Iris pigment epithelial cell (primary cell): ENCODE data around the gene TIAM1.
A peak's percentile ranks its signal among the peaks of the same experiment; 100 is the strongest.
"Not testable (repeated sequence)": the region's sequence is repeated elsewhere in the genome, so short reads cannot be mapped to it uniquely, and the experiment has no call there.

Experiments used
- DNase-seq: peaks from one replicate; pipeline ENCODE4 v3.0.0-alpha.2; 2011; ENCODE audit warnings: low read depth

TIAM1 gene

GRCh38 chr21:31254131-31254530 lies 89.9 kb downstream of the TIAM1 start:
- DNase-seq: no peak

- no peak for DNase-seq
Observed at GRCh38 chr21:31253684-31254083, 90.4 kb downstream of the TIAM1 start.

- no peak for DNase-seq
Observed at GRCh38 chr21:31252611-31253010, 91.5 kb downstream of the TIAM1 start.

- no peak for DNase-seq
Observed at GRCh38 chr21:31252091-31252490, 92.0 kb downstream of the TIAM1 start.

- DNase-seq: no peak
Observed at GRCh38 chr21:31251686-31252085, 92.4 kb downstream of the TIAM1 start.

GRCh38 chr21:31248598-31248997 lies 95.5 kb downstream of the TIAM1 start:
- DNase-seq: peak; percentile 73

- DNase-seq: no peak
Observed at GRCh38 chr21:31243611-31244010, 100.5 kb downstream of the TIAM1 start.

- peak; percentile 53 for DNase-seq
Observed at GRCh38 chr21:31236528-31236927, 107.5 kb downstream of the TIAM1 start.

GRCh38 chr21:31235671-31236450 lies 108.2 kb downstream of the TIAM1 start:
- peak; percentile 53 for DNase-seq

GRCh38 chr21:31234936-31235335 lies 109.1 kb downstream of the TIAM1 start:
- DNase-seq: no peak

GRCh38 chr21:31233711-31234110 lies 110.3 kb downstream of the TIAM1 start:
- no peak for DNase-seq

GRCh38 chr21:31232344-31232743 lies 111.7 kb downstream of the TIAM1 start:
- DNase-seq: no peak

GRCh38 chr21:31230937-31231336 lies 113.1 kb downstream of the TIAM1 start:
- no peak for DNase-seq

GRCh38 chr21:31228723-31229122 lies 115.3 kb downstream of the TIAM1 start:
- not testable (repeated sequence) for DNase-seq

- DNase-seq: no peak
Observed at GRCh38 chr21:31225713-31226112, 118.3 kb downstream of the TIAM1 start.

- DNase-seq: peak; percentile 86
Observed at GRCh38 chr21:31222142-31222541, 121.9 kb downstream of the TIAM1 start.

- DNase-seq: no peak
Observed at GRCh38 chr21:31221043-31221442, 123.0 kb downstream of the TIAM1 start.

GRCh38 chr21:31220575-31220974 lies 123.5 kb downstream of the TIAM1 start:
- no peak for DNase-seq

- DNase-seq: peak; percentile 14
Observed at GRCh38 chr21:31218830-31219608, 125.0 kb downstream of the TIAM1 start.

GRCh38 chr21:31216206-31216605 lies 127.9 kb downstream of the TIAM1 start:
- no peak for DNase-seq

- no peak for DNase-seq
Observed at GRCh38 chr21:31213787-31214186, 130.3 kb downstream of the TIAM1 start.

GRCh38 chr21:31211836-31212235 lies 132.2 kb downstream of the TIAM1 start:
- DNase-seq: no peak

- no peak for DNase-seq
Observed at GRCh38 chr21:31205412-31205811, 138.6 kb downstream of the TIAM1 start.
